Neuronal stem cell (in vitro differentiated cells): ENCODE data around the gene IFT122.
"Not testable (repeated sequence)": the region's sequence is repeated elsewhere in the genome, so short reads cannot be mapped to it uniquely, and the experiment has no call there.

Source experiments
- DNase-seq: peaks from one replicate; pipeline ENCODE4 v3.0.0-alpha.2; 2013; ENCODE audit warnings: low spot score
- H2AFZ ChIP-seq: one replicate; pipeline ENCODE4 v1.6.1; 2013; ENCODE audit warnings: mild to moderate bottlenecking, low read length, inconsistent platforms
- H2AK5ac ChIP-seq: 2 replicates; pipeline ENCODE4 v1.6.1; 2013; ENCODE audit warnings: low read depth, mild to moderate bottlenecking, inconsistent platforms, low read length, moderate library complexity, mixed read lengths
- H2BK120ac ChIP-seq: 2 replicates; pipeline ENCODE4 v1.6.1; 2013; ENCODE audit warnings: low read depth, mild to moderate bottlenecking, inconsistent platforms, low read length, moderate library complexity, mixed read lengths
- H2BK12ac ChIP-seq: one replicate; pipeline ENCODE4 v1.6.1; 2013; ENCODE audit warnings: low read length, inconsistent platforms
- H2BK15ac ChIP-seq: 2 replicates; pipeline ENCODE4 v1.6.1; 2013; ENCODE audit warnings: mild to moderate bottlenecking, low read length, inconsistent platforms, mixed read lengths
- H2BK5ac ChIP-seq: one replicate; pipeline ENCODE4 v1.6.1; 2013; ENCODE audit warnings: inconsistent platforms, mild to moderate bottlenecking, low read length, moderate library complexity
- H3K14ac ChIP-seq: one replicate; pipeline ENCODE4 v1.6.1; 2013; ENCODE audit warnings: low read length, inconsistent platforms
- H3K18ac ChIP-seq: 2 replicates; pipeline ENCODE4 v1.6.1; 2013; ENCODE audit warnings: low read length, inconsistent platforms
- H3K23ac ChIP-seq: 2 replicates; pipeline ENCODE4 v1.6.1; 2013; ENCODE audit warnings: low read depth, mild to moderate bottlenecking, mixed read lengths, low read length, inconsistent platforms; ENCODE audit not compliant: poor library complexity
- H3K27ac ChIP-seq: replicated peaks from 3 replicates; pipeline ENCODE4 v1.5.1; 2013; ENCODE audit warnings: low read length, inconsistent platforms
- H3K27me3 ChIP-seq, 3 experiments: 2 replicates each; pipeline ENCODE4 v1.6.1; 2013; ENCODE audit warnings: low read length in 3 of 3, mild to moderate bottlenecking in 2 of 3, inconsistent platforms in 1 of 3, low read depth in 1 of 3, mixed read lengths in 1 of 3, moderate library complexity in 1 of 3; ENCODE audit not compliant: control insufficient read depth in 3 of 3, insufficient read depth in 3 of 3
- H3K36me3 ChIP-seq, 2 donors: replicated peaks in 1 of 2; 2 replicates each; pipeline ENCODE4 v1.6.1; 2013; ENCODE audit warnings: low read length in 2 of 2; ENCODE audit not compliant: control insufficient read depth in 2 of 2, insufficient read depth in 2 of 2
- H3K4ac ChIP-seq: 2 replicates; pipeline ENCODE4 v1.6.1; 2013; ENCODE audit warnings: inconsistent platforms, mild to moderate bottlenecking, low read length, moderate library complexity
- H3K4me1 ChIP-seq, 2 donors: 1 replicate in 1 of 2; 2 replicates in 1 of 2; pipeline ENCODE4 v1.6.1; 2013; ENCODE audit warnings: low read length in 2 of 2, low read depth in 1 of 2; ENCODE audit not compliant: control insufficient read depth in 2 of 2, insufficient read depth in 1 of 2
- H3K4me2 ChIP-seq: one replicate; pipeline ENCODE4 v1.6.1; 2013; ENCODE audit warnings: mild to moderate bottlenecking, low read length, inconsistent platforms; ENCODE audit not compliant: insufficient read depth, poor library complexity, severe bottlenecking
- H3K4me3 ChIP-seq, 2 donors: 2 replicates each; pipeline ENCODE4 v1.5.1; 2013; ENCODE audit warnings: low read length in 2 of 2, mild to moderate bottlenecking in 2 of 2, inconsistent platforms in 1 of 2, moderate library complexity in 1 of 2
- H3K79me1 ChIP-seq: one replicate; pipeline ENCODE4 v1.6.1; 2013; ENCODE audit warnings: low read depth, mild to moderate bottlenecking, inconsistent platforms, low read length, moderate library complexity
- H3K9ac ChIP-seq: one replicate; pipeline ENCODE4 v1.6.1; 2013; ENCODE audit warnings: mild to moderate bottlenecking, low read depth, low read length, inconsistent platforms; ENCODE audit not compliant: poor library complexity
- H3K9me3 ChIP-seq, 2 donors: replicated peaks in 1 of 2; 2 replicates each; pipeline versions ENCODE3 to v1.6.1; 2013; ENCODE audit warnings: low read length in 2 of 2, mild to moderate bottlenecking in 2 of 2, inconsistent platforms in 1 of 2, low read depth in 1 of 2, mixed read lengths in 1 of 2, moderate library complexity in 1 of 2; ENCODE audit not compliant: control insufficient read depth in 2 of 2, insufficient read depth in 1 of 2
- H4K8ac ChIP-seq: one replicate; pipeline ENCODE4 v1.6.1; 2013; ENCODE audit warnings: low read depth, mild to moderate bottlenecking, inconsistent platforms, low read length, moderate library complexity
- H4K91ac ChIP-seq: one replicate; pipeline ENCODE4 v1.6.1; 2013; ENCODE audit warnings: low read length, low read depth, mild to moderate bottlenecking, inconsistent platforms; ENCODE audit not compliant: poor library complexity
- WGBS, 2 donors: extraction: QIAGEN DNeasy Blood & Tissue Kit; methylation state at CpG; one replicate each; pipeline ENCODE4 v1.1.7; 2013; ENCODE audit warnings: missing lambda C conversion rate in 2 of 2, mixed read lengths in 1 of 2; ENCODE audit not compliant: insufficient read length in 2 of 2, insufficient replicate concordance in 1 of 2; ENCODE audit errors: extremely low coverage in 2 of 2; 5-methylcytosine and 5-hydroxymethylcytosine counted together

Gene IFT122

GRCh38 chr3:129498603-129499488 is 58.8 kb downstream of the IFT122 start:
- H3K27ac ChIP-seq, H4K8ac ChIP-seq, H3K14ac ChIP-seq, H3K18ac ChIP-seq, H4K91ac ChIP-seq, H3K27me3 ChIP-seq, H2AFZ ChIP-seq, H3K4me2 ChIP-seq, H2AK5ac ChIP-seq, H3K9me3 ChIP-seq, H2BK15ac ChIP-seq, H3K4me3 ChIP-seq, H3K79me1 ChIP-seq, DNase-seq, H3K4ac ChIP-seq, H2BK5ac ChIP-seq, H3K4me1 ChIP-seq, H3K23ac ChIP-seq, H2BK120ac ChIP-seq, H2BK12ac ChIP-seq, H3K9ac ChIP-seq: not testable (repeated sequence)
- H3K36me3 ChIP-seq = peaks cover 9 to 65% of the 10 kb centered on the region in 2 donors
- no CpG with 5 or more reads among the region's 8 CpGs for WGBS, 2 donors

GRCh38 chr3:129499604-129500333 is 59.7 kb downstream of the IFT122 start:
- WGBS, 2 donors = no CpG with 5 or more reads among the region's 14 CpGs
- not testable (repeated sequence) for H3K18ac ChIP-seq, H2BK120ac ChIP-seq, H3K27ac ChIP-seq, H3K9me3 ChIP-seq, H3K4ac ChIP-seq, H3K23ac ChIP-seq, H3K79me1 ChIP-seq, H2AFZ ChIP-seq, H3K27me3 ChIP-seq, DNase-seq, H3K9ac ChIP-seq, H3K4me1 ChIP-seq, H2BK12ac ChIP-seq, H2BK15ac ChIP-seq, H3K4me2 ChIP-seq, H2AK5ac ChIP-seq, H2BK5ac ChIP-seq, H4K8ac ChIP-seq, H4K91ac ChIP-seq, H3K4me3 ChIP-seq, H3K14ac ChIP-seq
- peaks cover 12 to 69% of the 10 kb centered on the region in 2 donors for H3K36me3 ChIP-seq

GRCh38 chr3:129500334-129500658 is 60.3 kb downstream of the IFT122 start:
- Histone ChIP-seq H3K79me1 (no peaks in the 10 kb centered on the region), H3K4ac (no peak overlapping the region)

GRCh38 chr3:129501630-129502029 is 61.6 kb downstream of the IFT122 start:
- no peak overlapping the region for H2BK12ac ChIP-seq
- no peak overlapping the region for H3K4me3 ChIP-seq
- no peaks in the 10 kb centered on the region for H3K4me1 ChIP-seq
- H2BK120ac ChIP-seq = no peak overlapping the region
- H2AFZ ChIP-seq = no peak overlapping the region
- H3K9ac ChIP-seq = no peak overlapping the region
- no peak overlapping the region for H2AK5ac ChIP-seq
- WGBS, 2 donors = no CpG with 5 or more reads among the region's 5 CpGs
- H3K4me2 ChIP-seq = no peak overlapping the region
- no peak overlapping the region for H2BK5ac ChIP-seq
- H3K9me3 ChIP-seq = no peaks in the 10 kb centered on the region
- H3K18ac ChIP-seq = no peak overlapping the region
- H2BK15ac ChIP-seq = no peak overlapping the region
- peaks cover 17 to 77% of the 10 kb centered on the region in 2 donors for H3K36me3 ChIP-seq
- H3K4ac ChIP-seq = no peak overlapping the region
- H3K27me3 ChIP-seq = no peaks in the 10 kb centered on the region
- H3K79me1 ChIP-seq = no peaks in the 10 kb centered on the region
- H4K8ac ChIP-seq = no peak overlapping the region
- no peak overlapping the region for H3K23ac ChIP-seq
- no peak overlapping the region for H4K91ac ChIP-seq
- H3K14ac ChIP-seq = no peak overlapping the region
- DNase-seq = no peak
- H3K27ac ChIP-seq = no peak overlapping the region

More at GRCh38 chr3:129500334-129500658, 60.3 kb downstream of the IFT122 start:
- H3K27me3 ChIP-seq = no peaks in the 10 kb centered on the region
- H4K91ac ChIP-seq = no peak overlapping the region
- no peak overlapping the region for H2BK120ac ChIP-seq
- no peak for DNase-seq
- no peak overlapping the region for H3K9ac ChIP-seq
- no peak overlapping the region for H3K14ac ChIP-seq
- H2AK5ac ChIP-seq = no peak overlapping the region
- H3K36me3 ChIP-seq = peaks cover 12 to 74% of the 10 kb centered on the region in 2 donors
- no peaks in the 10 kb centered on the region for H3K9me3 ChIP-seq
- H3K18ac ChIP-seq = no peak overlapping the region
- no peak overlapping the region for H2BK12ac ChIP-seq
- WGBS, 2 donors = no CpG with 5 or more reads among the region's 5 CpGs
- H3K4me3 ChIP-seq = no peak overlapping the region
- no peak overlapping the region for H3K4me2 ChIP-seq
- no peak overlapping the region for H2BK15ac ChIP-seq
- peaks cover 1 to 4% of the 10 kb centered on the region in 2 donors for H3K4me1 ChIP-seq
- H3K23ac ChIP-seq = no peak overlapping the region
- no peak overlapping the region for H2BK5ac ChIP-seq
- no peak overlapping the region for H3K27ac ChIP-seq
- no peak overlapping the region for H2AFZ ChIP-seq
- no peak overlapping the region for H4K8ac ChIP-seq
